CD14-positive monocyte (primary cell): ENCODE measurements around the gene PIK3R3. TPM values are rescaled to one million over a fixed set of nuclear protein-coding genes. Genes with fewer than 3 reads are reported as not detected.

Source experiments
- DNase-seq, 3 donors: peaks; one replicate each; pipeline ENCODE4 v3.0.0-alpha.2; 2011 to 2022
- H2AFZ ChIP-seq: 2 replicates; pipeline ENCODE4 v1.6.0; 2012; ENCODE audit warnings: mild to moderate bottlenecking, low read depth, low read length, inconsistent platforms; ENCODE audit not compliant: insufficient read depth, poor library complexity, severe bottlenecking
- H3K27ac ChIP-seq, 2 donors: 1 replicate in 1 of 2; 2 replicates in 1 of 2; pipeline ENCODE4 v1.5.1; 2012 to 2013; ENCODE audit warnings: low read length in 2 of 2, control low read depth in 1 of 2, inconsistent platforms in 1 of 2, low read depth in 1 of 2, mild to moderate bottlenecking in 1 of 2
- H3K27me3 ChIP-seq, 2 donors: one replicate each; pipeline versions ENCODE4 v1.6.0 to v1.6.1; 2011 to 2013; ENCODE audit warnings: low read length in 2 of 2; ENCODE audit not compliant: control insufficient read depth in 2 of 2, insufficient read depth in 2 of 2
- H3K36me3 ChIP-seq, 2 donors: replicated peaks in 1 of 2; 1 replicate in 1 of 2; 2 replicates in 1 of 2; pipeline versions ENCODE4 v1.5.1 to v1.6.1; 2012 to 2013; ENCODE audit warnings: low read length in 2 of 2, control low read depth in 1 of 2, inconsistent platforms in 1 of 2, mild to moderate bottlenecking in 1 of 2; ENCODE audit not compliant: insufficient read depth in 2 of 2, control insufficient read depth in 1 of 2
- H3K4me1 ChIP-seq, 2 donors: 1 replicate in 1 of 2; 2 replicates in 1 of 2; pipeline versions ENCODE4 v1.5.1 to v1.6.1; 2012 to 2013; ENCODE audit warnings: low read length in 2 of 2, control low read depth in 1 of 2, inconsistent platforms in 1 of 2, mild to moderate bottlenecking in 1 of 2, moderate library complexity in 1 of 2; ENCODE audit not compliant: insufficient read depth in 2 of 2, control insufficient read depth in 1 of 2
- H3K4me2 ChIP-seq: replicated peaks from 2 replicates; pipeline ENCODE3; 2012; ENCODE audit warnings: low read length, moderate library complexity, mild to moderate bottlenecking; ENCODE audit not compliant: poor library complexity, severe bottlenecking; ENCODE audit errors: extremely low read depth
- H3K4me3 ChIP-seq, 3 experiments: fragments of 200-600 bp in 1 of 3; sonication (generic) in 1 of 3; replicated peaks in 1 of 3; 1 replicate in 2 of 3; 2 replicates in 1 of 3; pipeline ENCODE4 v1.5.1; 2011 to 2013; ENCODE audit warnings: low read length in 3 of 3, mild to moderate bottlenecking in 3 of 3, control low read depth in 2 of 3, low read depth in 2 of 3, inconsistent platforms in 1 of 3, moderate library complexity in 1 of 3
- H3K79me2 ChIP-seq: 2 replicates; pipeline ENCODE4 v1.6.0; 2012; ENCODE audit warnings: mild to moderate bottlenecking, control low read depth, inconsistent platforms, low read length, moderate library complexity; ENCODE audit not compliant: insufficient read depth
- H3K9ac ChIP-seq: 2 replicates; pipeline ENCODE4 v1.6.0; 2017; ENCODE audit warnings: low read length, mild to moderate bottlenecking; ENCODE audit not compliant: insufficient read depth, poor library complexity, severe bottlenecking
- H3K9me3 ChIP-seq, 2 donors: replicated peaks in 1 of 2; 1 replicate in 1 of 2; 2 replicates in 1 of 2; pipeline versions ENCODE4 v1.5.1 to v1.6.1; 2012 to 2013; ENCODE audit warnings: low read length in 2 of 2, control low read depth in 1 of 2; ENCODE audit not compliant: control insufficient read depth in 1 of 2, insufficient read depth in 1 of 2
- H4K20me1 ChIP-seq: 2 replicates; pipeline ENCODE4 v1.6.0; 2012; ENCODE audit warnings: mild to moderate bottlenecking, low read length, control low read depth, moderate library complexity; ENCODE audit not compliant: insufficient read depth
- H3K27ac Mint-ChIP-seq, 7 donors: one replicate each; pipeline ENCODE4 v1.8.0; 2020; ENCODE audit warnings: mild to moderate bottlenecking in 7 of 7, mixed read lengths in 7 of 7, moderate library complexity in 6 of 7, inconsistent platforms in 2 of 7
- H3K27me3 Mint-ChIP-seq, 3 donors: one replicate each; pipeline ENCODE4 v1.8.0; 2021 to 2022; ENCODE audit warnings: low read depth in 3 of 3, mild to moderate bottlenecking in 3 of 3, mixed read lengths in 3 of 3, moderate library complexity in 3 of 3, inconsistent platforms in 1 of 3
- H3K36me3 Mint-ChIP-seq, 2 donors: one replicate each; pipeline ENCODE4 v1.8.0; 2020; ENCODE audit warnings: mixed read lengths in 2 of 2, inconsistent platforms in 1 of 2, mild to moderate bottlenecking in 1 of 2
- H3K4me1 Mint-ChIP-seq: one replicate; pipeline ENCODE4 v1.8.0; 2020; ENCODE audit warnings: mild to moderate bottlenecking, mixed read lengths
- H3K4me3 Mint-ChIP-seq, 2 donors: one replicate each; pipeline ENCODE4 v1.8.0; 2020; ENCODE audit warnings: mild to moderate bottlenecking in 2 of 2, mixed read lengths in 2 of 2, moderate library complexity in 1 of 2
- H3K9me3 Mint-ChIP-seq, 7 donors: one replicate each; pipeline ENCODE4 v1.8.0; 2020 to 2022; ENCODE audit warnings: mixed read lengths in 7 of 7, mild to moderate bottlenecking in 6 of 7, moderate library complexity in 6 of 7, inconsistent platforms in 2 of 7
- WGBS: methylation state at CpG from one replicate; pipeline ENCODE4 v1.1.5; 2013; ENCODE audit warnings: missing lambda C conversion rate; ENCODE audit not compliant: insufficient coverage; 5-methylcytosine and 5-hydroxymethylcytosine counted together
- intact Hi-C, 2 donors: fragments of 100-400 bp; cut with micrococcal nuclease; formaldehyde crosslinking; loops; one replicate each; pipeline versions ENCODE4 v1.15.0 to v1.15.1; 2023
- polyA plus RNA-seq, 3 donors: library from polyadenylated mRNA; depleted of rRNA in 1 of 3; unstranded in 2 of 3; stranded (reverse) in 1 of 3; fragments of 300-500 nt in 2 of 3; fragments of >200 nt in 1 of 3; fragmentation: Illumina TruSeq in 2 of 3; gene quantifications; 1 replicate in 2 of 3; 2 replicates in 1 of 3; pipeline ENCODE4 v1.2.3, GENCODE V29; 2012 to 2021
- TF ChIP-seq, protein P1 (sequence below): fragments of 200-600 bp; IDR thresholded peaks from one replicate; pipeline ENCODE4 v1.8.0; 2022; ENCODE audit warnings: antibody characterized with exemption, mild to moderate bottlenecking

The PIK3R3 gene
- polyA plus RNA-seq, 3 donors = 0.09 to 0.28 (median 0.17) TPM

DNA sequence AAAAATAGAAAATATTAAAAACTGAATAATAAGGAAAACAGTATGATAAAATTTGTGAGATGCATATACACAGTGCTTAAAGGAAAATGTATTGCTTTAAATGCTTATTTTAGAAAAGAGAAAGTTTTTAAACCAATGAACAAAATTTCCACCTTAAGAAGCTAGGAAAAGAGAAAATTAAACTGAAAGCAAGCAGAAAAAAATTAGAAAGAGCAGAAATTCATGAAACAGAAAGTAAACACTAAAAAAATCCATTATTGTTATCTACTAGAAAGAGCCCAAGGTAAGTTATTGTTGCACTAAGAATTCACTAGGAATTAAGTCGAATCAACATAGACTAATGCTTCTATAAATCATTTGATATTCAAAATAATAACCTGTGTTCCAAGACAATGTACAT, 67.7 kb downstream of the PIK3R3 start:
- no peaks in the 10 kb centered on the region for H3K9me3 ChIP-seq
- no peak overlapping the region for H3K27ac ChIP-seq
- no peak overlapping the region for H3K4me3 ChIP-seq
- H3K4me3 Mint-ChIP-seq = no peak overlapping the region
- no peak overlapping the region for H3K9ac ChIP-seq
- H3K4me1 ChIP-seq = peaks cover 13 to 21% of the 10 kb centered on the region in 2 donors
- H4K20me1 ChIP-seq = no peaks in the 10 kb centered on the region
- H3K36me3 Mint-ChIP-seq = no peaks in the 10 kb centered on the region
- intact Hi-C loops = no loop called here
- TF ChIP-seq, protein P1, sequence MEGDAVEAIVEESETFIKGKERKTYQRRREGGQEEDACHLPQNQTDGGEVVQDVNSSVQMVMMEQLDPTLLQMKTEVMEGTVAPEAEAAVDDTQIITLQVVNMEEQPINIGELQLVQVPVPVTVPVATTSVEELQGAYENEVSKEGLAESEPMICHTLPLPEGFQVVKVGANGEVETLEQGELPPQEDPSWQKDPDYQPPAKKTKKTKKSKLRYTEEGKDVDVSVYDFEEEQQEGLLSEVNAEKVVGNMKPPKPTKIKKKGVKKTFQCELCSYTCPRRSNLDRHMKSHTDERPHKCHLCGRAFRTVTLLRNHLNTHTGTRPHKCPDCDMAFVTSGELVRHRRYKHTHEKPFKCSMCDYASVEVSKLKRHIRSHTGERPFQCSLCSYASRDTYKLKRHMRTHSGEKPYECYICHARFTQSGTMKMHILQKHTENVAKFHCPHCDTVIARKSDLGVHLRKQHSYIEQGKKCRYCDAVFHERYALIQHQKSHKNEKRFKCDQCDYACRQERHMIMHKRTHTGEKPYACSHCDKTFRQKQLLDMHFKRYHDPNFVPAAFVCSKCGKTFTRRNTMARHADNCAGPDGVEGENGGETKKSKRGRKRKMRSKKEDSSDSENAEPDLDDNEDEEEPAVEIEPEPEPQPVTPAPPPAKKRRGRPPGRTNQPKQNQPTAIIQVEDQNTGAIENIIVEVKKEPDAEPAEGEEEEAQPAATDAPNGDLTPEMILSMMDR = no peak
- peaks cover 0 to 2% (median 1%) of the 10 kb centered on the region in 3 donors for H3K27me3 Mint-ChIP-seq
- no peaks in the 10 kb centered on the region for H3K36me3 ChIP-seq
- H3K79me2 ChIP-seq = no peaks in the 10 kb centered on the region
- H3K27ac Mint-ChIP-seq = no peak overlapping the region
- H2AFZ ChIP-seq = no peak overlapping the region
- DNase-seq = no peak
- H3K4me1 Mint-ChIP-seq = peaks cover 10% of the 10 kb centered on the region
- no peaks in the 10 kb centered on the region for H3K9me3 Mint-ChIP-seq
- no CpG with 5 or more reads among the region's 1 CpG for WGBS
- no peak overlapping the region for H3K4me2 ChIP-seq
- H3K27me3 ChIP-seq = no peaks in the 10 kb centered on the region

DNA sequence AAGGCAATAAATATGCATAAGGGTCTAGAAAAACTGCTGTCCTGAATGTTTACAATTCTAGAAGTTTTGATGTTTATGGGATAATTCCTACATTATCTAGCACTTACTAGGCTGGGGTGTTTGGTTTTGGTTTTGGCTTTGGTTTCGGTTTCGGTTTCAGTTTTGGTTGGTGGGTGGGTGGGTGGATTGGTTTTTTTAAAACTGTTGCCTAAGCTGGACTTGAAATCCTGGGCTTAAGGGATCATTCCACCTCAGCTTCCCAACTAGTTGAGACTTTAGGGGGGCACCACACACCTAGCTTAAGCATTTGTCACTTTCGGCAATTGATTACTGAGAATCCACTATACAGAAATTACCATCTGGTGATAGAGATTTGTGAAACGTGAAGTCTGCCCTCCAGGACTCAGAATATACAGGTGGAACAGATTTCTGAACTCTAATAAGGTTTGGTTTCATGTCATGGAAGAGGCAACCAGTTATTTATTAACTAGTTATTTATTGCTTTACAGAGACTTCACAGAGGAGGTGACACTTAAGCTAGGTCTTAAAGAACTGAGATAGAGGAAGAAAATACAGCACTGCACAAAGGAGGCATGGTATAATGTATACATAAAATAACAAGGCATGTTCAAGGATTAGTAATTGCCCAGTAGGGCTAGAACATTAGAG, 69.6 kb downstream of the PIK3R3 start:
- H2AFZ ChIP-seq = no peak overlapping the region
- no peaks in the 10 kb centered on the region for H3K9me3 ChIP-seq
- peaks cover 5 to 13% of the 10 kb centered on the region in 2 donors for H3K4me1 ChIP-seq
- WGBS = no CpG with 5 or more reads among the region's 4 CpGs
- H4K20me1 ChIP-seq = no peaks in the 10 kb centered on the region
- Mint-ChIP-seq H3K36me3 (no peaks in the 10 kb centered on the region), H3K9me3 (peaks cover 0 to 11% (median 6%) of the 10 kb centered on the region in 7 donors), H3K27me3 (peaks cover 0 to 2% (median 1%) of the 10 kb centered on the region in 3 donors), H3K4me3 (no peak overlapping the region), H3K27ac (no peak overlapping the region), H3K4me1 (peaks cover 10% of the 10 kb centered on the region)
- no peak overlapping the region for H3K4me3 ChIP-seq
- no peak overlapping the region for H3K4me2 ChIP-seq
- H3K27me3 ChIP-seq = no peaks in the 10 kb centered on the region
- TF ChIP-seq, protein P1 = no peak
- no peaks in the 10 kb centered on the region for H3K36me3 ChIP-seq
- intact Hi-C loops = no loop called here
- no peaks in the 10 kb centered on the region for H3K79me2 ChIP-seq
- no peak for DNase-seq
- H3K27ac ChIP-seq = no peak overlapping the region
- H3K9ac ChIP-seq = no peak overlapping the region
